ENCODE data around the gene NELFB.

DNA sequence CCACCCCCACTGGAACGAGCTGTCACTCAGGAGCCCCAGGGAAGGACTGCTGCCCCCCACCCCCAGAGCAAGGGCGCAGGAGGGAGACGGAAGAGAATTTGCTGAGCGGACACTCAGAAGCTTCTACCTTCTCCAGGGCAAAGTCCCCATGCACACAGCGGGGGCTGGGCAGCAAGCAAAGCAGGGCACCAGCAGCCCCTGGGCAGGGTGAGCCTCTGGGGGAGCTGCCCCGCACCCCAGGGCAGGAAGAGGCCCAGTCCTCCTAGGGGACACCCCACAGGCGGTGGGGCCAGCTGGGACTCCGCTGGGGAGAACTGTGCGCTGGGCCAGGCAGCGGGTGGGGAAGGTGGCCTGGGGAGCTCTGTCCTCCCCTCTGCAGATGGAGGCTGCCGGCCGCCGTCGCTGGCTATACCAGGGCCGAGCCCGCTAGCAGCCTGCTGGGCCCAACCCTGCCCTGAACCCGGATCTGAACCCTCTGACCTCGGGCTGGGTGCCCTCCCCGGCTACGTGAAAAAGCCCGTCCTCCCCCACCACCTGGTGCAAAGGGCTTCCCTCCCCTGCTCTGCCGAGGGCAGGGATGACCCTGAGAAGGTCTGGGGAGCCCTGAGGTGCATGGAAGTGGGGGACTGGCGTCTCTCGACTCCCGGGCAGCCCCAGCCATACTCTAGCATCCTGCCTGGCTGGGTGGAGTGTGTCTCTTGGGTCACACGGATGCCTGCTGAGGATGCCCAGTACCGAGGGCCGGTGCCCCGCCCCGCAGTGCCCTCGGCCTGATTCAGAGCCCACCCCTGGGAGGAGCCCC is 25.0 kb upstream of the NELFB start:
- TF ChIP-seq POLR2A (IDR thresholded peaks at IDR 0.05) (no peak), POLR2AphosphoS5 (IDR thresholded peaks at IDR 0.05) (no peak)
- TF ChIP-seq, protein P1, sequence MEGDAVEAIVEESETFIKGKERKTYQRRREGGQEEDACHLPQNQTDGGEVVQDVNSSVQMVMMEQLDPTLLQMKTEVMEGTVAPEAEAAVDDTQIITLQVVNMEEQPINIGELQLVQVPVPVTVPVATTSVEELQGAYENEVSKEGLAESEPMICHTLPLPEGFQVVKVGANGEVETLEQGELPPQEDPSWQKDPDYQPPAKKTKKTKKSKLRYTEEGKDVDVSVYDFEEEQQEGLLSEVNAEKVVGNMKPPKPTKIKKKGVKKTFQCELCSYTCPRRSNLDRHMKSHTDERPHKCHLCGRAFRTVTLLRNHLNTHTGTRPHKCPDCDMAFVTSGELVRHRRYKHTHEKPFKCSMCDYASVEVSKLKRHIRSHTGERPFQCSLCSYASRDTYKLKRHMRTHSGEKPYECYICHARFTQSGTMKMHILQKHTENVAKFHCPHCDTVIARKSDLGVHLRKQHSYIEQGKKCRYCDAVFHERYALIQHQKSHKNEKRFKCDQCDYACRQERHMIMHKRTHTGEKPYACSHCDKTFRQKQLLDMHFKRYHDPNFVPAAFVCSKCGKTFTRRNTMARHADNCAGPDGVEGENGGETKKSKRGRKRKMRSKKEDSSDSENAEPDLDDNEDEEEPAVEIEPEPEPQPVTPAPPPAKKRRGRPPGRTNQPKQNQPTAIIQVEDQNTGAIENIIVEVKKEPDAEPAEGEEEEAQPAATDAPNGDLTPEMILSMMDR (IDR thresholded peaks at IDR 0.05 in 8 of 11, conservative IDR thresholded peaks at IDR 0.05 in 3 of 11) = no peak

Data from spleen (tissue), 7 donors.